Stimulated activated CD8-positive, alpha-beta memory T cell treated with anti-CD3 and anti-CD28 coated beads, Interleukin-12 subunit alpha, Interleukin-12 subunit beta, amount 100 ng/mL, for 4 hours (primary cell): ENCODE data around the gene POMGNT1.

ENCODE experiments used
- DNase-seq: peaks from one replicate; pipeline ENCODE4 v3.0.0-alpha.2; 2020; ENCODE audit warnings: low read depth

The POMGNT1 gene

GRCh38 chr1:46157916-46158311 lies 40.3 kb downstream of the POMGNT1 start:
- DNase-seq, result no peak

- DNase-seq, result no peak
Observed at GRCh38 chr1:46153732-46154131, 44.5 kb downstream of the POMGNT1 start.

GRCh38 chr1:46153228-46153627 lies 45.0 kb downstream of the POMGNT1 start:
- DNase-seq, result no peak

- no peak for DNase-seq
Observed at GRCh38 chr1:46152016-46152415, 46.2 kb downstream of the POMGNT1 start.

GRCh38 chr1:46150085-46150484 lies 48.1 kb downstream of the POMGNT1 start:
- DNase-seq, result no peak

GRCh38 chr1:46148318-46148717 lies 49.9 kb downstream of the POMGNT1 start:
- DNase-seq, result no peak
